Left kidney (tissue), 2 donors: ENCODE measurements around the gene P2RX1. TPM values are rescaled to one million over a fixed set of nuclear protein-coding genes. Genes with fewer than 3 reads are reported as not detected.
"Not testable (repeated sequence)": the region's sequence is repeated elsewhere in the genome, so short reads cannot be mapped to it uniquely, and the experiment has no call there.

Experiments used
- DNase-seq: peaks from one replicate; pipeline ENCODE4 v3.0.0-alpha.2; 2013
- polyA plus RNA-seq: library from polyadenylated mRNA; unstranded; fragments of 120-200 nt; gene quantifications from one replicate; pipeline ENCODE4 v1.2.1, GENCODE V29; 2013; ENCODE audit not compliant: insufficient read length

P2RX1 gene
- polyA plus RNA-seq, 1 donor, result 0.67 TPM

DNA sequence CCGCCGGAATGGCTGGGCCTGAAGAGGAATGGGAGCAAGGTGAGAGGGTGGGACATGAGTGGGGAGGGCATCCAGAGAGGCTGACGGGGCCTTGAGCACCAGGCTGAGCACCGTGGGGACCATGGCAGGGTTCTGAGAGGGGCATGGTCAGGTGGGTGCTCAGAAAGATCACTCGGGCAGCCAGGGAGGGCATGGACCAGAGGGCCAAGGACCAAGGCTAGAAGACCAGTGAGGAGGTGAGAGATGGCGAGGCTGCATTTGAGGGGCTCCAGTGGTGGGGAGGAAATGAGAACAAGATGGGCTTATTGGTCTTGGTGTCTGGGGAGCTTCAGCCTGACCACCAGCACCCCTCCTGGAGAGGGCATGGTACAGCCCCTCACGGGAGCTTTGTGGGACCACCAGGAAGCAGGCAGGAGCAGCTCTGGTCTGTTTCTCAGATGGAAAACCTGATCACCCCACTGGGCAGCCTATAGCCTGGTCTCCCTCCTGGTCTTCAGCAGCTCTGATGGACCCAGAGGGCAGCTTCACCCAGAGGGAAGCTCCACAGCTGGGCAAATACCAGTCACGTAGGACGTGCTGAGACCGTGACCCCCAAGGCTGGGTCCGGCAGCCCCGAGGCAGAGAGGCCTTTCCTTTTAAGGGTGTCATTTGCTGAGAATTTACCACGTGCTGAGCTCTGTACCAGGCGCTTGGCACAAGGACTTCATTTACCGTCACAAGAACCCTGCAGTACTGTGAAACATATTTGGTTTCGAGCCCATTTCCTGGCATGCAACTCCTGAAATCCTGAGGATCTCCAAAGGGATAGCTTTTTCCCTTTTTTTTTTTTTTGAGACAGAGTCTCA lies 58.8 kb downstream of the P2RX1 start:
- no peak for DNase-seq

DNA sequence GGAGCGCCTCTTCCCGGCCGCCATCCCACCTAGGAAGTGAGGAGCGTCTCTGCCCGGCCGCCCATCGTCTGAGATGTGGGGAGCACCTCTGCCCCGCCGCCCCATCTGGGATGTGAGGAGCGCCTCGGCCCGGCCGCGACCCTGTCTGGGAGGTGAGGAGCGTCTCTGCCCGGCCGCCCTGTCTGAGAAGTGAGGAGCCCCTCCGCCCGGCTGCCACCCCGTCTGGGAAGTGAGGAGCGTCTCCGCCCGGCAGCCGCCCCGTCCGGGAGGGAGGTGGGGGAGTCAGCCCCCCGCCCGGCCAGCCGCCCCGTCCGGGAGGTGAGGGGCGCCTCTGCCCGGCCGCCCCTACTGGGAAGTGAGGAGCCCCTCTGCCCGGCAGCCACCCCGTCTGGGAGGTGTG lies 62.1 kb downstream of the P2RX1 start:
- DNase-seq, result not testable (repeated sequence)

DNA sequence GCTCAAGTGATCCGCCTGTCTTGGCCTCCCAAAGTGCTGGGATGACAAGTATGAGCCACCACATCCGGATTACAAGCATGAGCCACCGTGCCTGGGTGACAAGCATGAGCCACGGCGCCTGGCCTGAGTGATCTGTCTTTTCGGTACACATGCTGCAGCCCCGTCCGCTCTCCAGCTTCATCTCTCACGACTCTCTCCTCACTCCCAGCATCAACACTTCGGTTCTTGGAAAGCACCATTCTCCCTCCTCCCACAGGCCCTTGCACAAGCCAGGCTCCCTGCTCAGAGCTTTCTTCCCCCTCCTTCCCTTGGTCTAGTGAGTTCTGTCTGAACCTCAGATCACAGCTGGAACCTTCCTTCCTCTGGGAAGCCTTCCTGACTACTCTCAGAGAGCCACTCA lies 63.7 kb downstream of the P2RX1 start:
- no peak for DNase-seq

- DNase-seq, result no peak
Observed at GRCh38 chr17:3851461-3852100, 64.7 kb downstream of the P2RX1 start.

GRCh38 chr17:3848229-3848835 lies 67.9 kb downstream of the P2RX1 start:
- no peak for DNase-seq

DNA sequence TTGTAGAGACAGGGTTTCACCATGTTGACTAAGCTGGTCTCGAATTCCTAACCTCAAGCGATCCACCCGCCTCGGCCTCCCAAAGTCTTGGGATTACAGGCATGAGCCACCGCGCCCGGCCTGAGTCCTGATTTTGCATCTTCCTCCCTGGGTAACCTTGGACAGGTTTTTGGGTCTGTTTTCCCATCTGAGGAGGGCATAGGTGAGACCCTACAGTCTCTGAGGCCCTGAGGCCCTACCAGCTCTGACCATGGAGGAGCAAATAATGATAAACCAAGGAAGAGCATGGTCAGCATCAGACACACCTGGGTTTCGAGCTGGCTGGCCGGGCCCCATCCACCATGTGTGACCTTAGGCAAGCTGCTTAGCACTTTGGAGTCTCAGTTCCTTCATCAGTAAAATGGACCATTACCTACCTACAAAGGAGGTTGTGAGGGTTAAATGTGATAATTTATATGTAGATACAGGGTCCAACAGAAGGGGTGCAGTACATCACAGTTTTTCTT lies 69.0 kb downstream of the P2RX1 start:
- DNase-seq, result no peak

Other genes starting within 250 kb of the P2RX1 start
- 78.4 TPM for gene TAX1BP3, start 247.9 kb downstream of the P2RX1 start, polyA plus RNA-seq
- gene EMC6, start 247.7 kb downstream of the P2RX1 start, polyA plus RNA-seq, result 20.3 TPM
- 0.95 TPM for gene P2RX5, start 220.3 kb downstream of the P2RX1 start, polyA plus RNA-seq
- 4.4 TPM for gene HASPIN, start 192.6 kb downstream of the P2RX1 start, polyA plus RNA-seq
- 42.7 TPM for gene ITGAE, start 115.3 kb downstream of the P2RX1 start, polyA plus RNA-seq
- 116 TPM for gene NCBP3, start 70.2 kb downstream of the P2RX1 start, polyA plus RNA-seq
- 4.2 TPM for gene CAMKK1, start 23.4 kb downstream of the P2RX1 start, polyA plus RNA-seq
- 2.9 TPM for gene ATP2A3, start 48.0 kb upstream of the P2RX1 start, polyA plus RNA-seq
- 29.9 TPM for gene ZZEF1, start 226.6 kb upstream of the P2RX1 start, polyA plus RNA-seq
- gene CYB5D2, start 226.7 kb upstream of the P2RX1 start, polyA plus RNA-seq, result 24.1 TPM